Body of pancreas (tissue), 4 donors: ENCODE results near the gene MUC5AC. TPM values are rescaled to one million over a fixed set of nuclear protein-coding genes. Genes with fewer than 3 reads are reported as not detected.

Experiments
- ATAC-seq: fragments of 150-250 bp; one replicate; pipeline ENCODE4 v1.9.1; 2016
- DNase-seq, 4 donors: peaks; one replicate each; pipeline ENCODE4 v3.0.0-alpha.2; 2019
- H3K27ac ChIP-seq, 4 donors: fragments of 200-600 bp; sonication (generic); 1 replicate in 3 of 4; 2 replicates in 1 of 4; pipeline versions ENCODE4 v1.5.1 to v1.6.1; 2016 to 2019; ENCODE audit warnings: mild to moderate bottlenecking in 1 of 4, mixed read lengths in 1 of 4, moderate library complexity in 1 of 4
- H3K27me3 ChIP-seq, 2 donors: fragments of 200-600 bp; sonication (generic); one replicate each; pipeline ENCODE4 v1.6.0; 2016; ENCODE audit warnings: mild to moderate bottlenecking in 1 of 2
- H3K36me3 ChIP-seq, 2 donors: fragments of 200-600 bp; sonication (generic); replicated peaks in 1 of 2; 2 replicates each; pipeline ENCODE4 v1.5.1; 2016; ENCODE audit warnings: low read depth in 2 of 2; ENCODE audit not compliant: insufficient read depth in 1 of 2
- H3K4me1 ChIP-seq: fragments of 200-600 bp; sonication (generic); one replicate; pipeline ENCODE4 v1.6.0; 2016
- H3K4me3 ChIP-seq, 2 donors: fragments of 200-600 bp; sonication (generic); 1 replicate in 1 of 2; 2 replicates in 1 of 2; pipeline ENCODE4 v1.5.1; 2016 to 2019
- H3K9me3 ChIP-seq, 3 donors: fragments of 200-600 bp; sonication (generic); 1 replicate in 2 of 3; 2 replicates in 1 of 3; pipeline ENCODE4 v1.5.1; 2016
- CTCF ChIP-seq, 7 experiments: fragments of 450-650 bp in 4 of 7; fragments of 200-600 bp in 3 of 7; sonication (generic) in 3 of 7; IDR thresholded peaks; one replicate each; pipeline ENCODE4 v1.5.1; 2016 to 2019; ENCODE audit warnings: antibody characterized with exemption in 7 of 7
- POLR2A ChIP-seq, 3 donors: fragments of 450-650 bp; IDR thresholded peaks; one replicate each; pipeline ENCODE4 v1.6.1; 2016; ENCODE audit warnings: antibody characterized with exemption in 3 of 3, mild to moderate bottlenecking in 2 of 3
- WGBS, 2 donors: methylation state at CpG; one replicate each; pipeline ENCODE4 v1.1.5; 2017; 5-methylcytosine and 5-hydroxymethylcytosine counted together
- intact Hi-C: fragments of 100-400 bp; cut with DNase I; formaldehyde crosslinking; loops from one replicate; pipeline ENCODE4 v1.15.1; 2023
- total RNA-seq, 2 donors: library from RNA; depleted of rRNA; stranded (reverse); fragments of >200 nt; gene quantifications; one replicate each; pipeline ENCODE4 v1.1.0, GENCODE V29; 2016

The MUC5AC gene
- total RNA-seq, 2 donors from 2014 or later, result under 0.01 to 1.8 TPM

DNA sequence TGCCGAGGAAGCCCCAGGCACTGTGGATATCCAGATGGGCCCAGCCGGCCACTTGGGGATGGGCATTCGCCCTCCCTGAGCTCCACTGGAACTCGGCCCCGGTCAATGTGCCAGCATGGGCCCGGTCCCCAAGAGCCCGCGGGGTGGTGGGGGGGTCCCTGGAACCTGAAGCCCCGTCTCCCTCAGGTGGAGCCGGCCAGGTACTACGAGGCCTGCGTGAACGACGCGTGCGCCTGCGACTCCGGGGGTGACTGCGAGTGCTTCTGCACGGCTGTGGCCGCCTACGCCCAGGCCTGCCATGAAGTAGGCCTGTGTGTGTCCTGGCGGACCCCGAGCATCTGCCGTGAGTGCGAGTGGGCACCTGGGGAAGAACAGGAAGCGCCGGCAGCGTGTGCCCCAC lies 21.2 kb downstream of the MUC5AC start:
- Histone ChIP-seq H3K9me3 (no peaks in the 10 kb centered on the region), H3K4me1 (no peaks in the 10 kb centered on the region), H3K27ac (no peak overlapping the region), H3K27me3 (no peaks in the 10 kb centered on the region), H3K4me3 (no peak overlapping the region), H3K36me3 (no peaks in the 10 kb centered on the region)
- no peak for DNase-seq
- no peak for ATAC-seq
- intact Hi-C loops, result no loop called here
- TF ChIP-seq POLR2A (IDR thresholded peaks at IDR 0.05) (no peak), CTCF (IDR thresholded peaks at IDR 0.05) (no peak)
- WGBS, 2 donors, result 70 to 81% methylated on average over 3 to 29 of the region's 29 CpGs

- TF ChIP-seq CTCF (IDR thresholded peaks at IDR 0.05), result no peak
- Histone ChIP-seq H3K4me3 (no peak overlapping the region), H3K27ac (no peak overlapping the region), H3K4me1 (no peaks in the 10 kb centered on the region), H3K27me3 (no peaks in the 10 kb centered on the region), H3K36me3 (no peaks in the 10 kb centered on the region), H3K9me3 (no peaks in the 10 kb centered on the region)
- DNase-seq (no peak), ATAC-seq (no peak)
- WGBS, 2 donors, result 66 to 83% methylated on average over 2 to 11 of the region's 17 CpGs
- intact Hi-C loops, result no loop called here
Measured at GRCh38 chr11:1179641-1180040, 21.9 kb downstream of the MUC5AC start.

DNA sequence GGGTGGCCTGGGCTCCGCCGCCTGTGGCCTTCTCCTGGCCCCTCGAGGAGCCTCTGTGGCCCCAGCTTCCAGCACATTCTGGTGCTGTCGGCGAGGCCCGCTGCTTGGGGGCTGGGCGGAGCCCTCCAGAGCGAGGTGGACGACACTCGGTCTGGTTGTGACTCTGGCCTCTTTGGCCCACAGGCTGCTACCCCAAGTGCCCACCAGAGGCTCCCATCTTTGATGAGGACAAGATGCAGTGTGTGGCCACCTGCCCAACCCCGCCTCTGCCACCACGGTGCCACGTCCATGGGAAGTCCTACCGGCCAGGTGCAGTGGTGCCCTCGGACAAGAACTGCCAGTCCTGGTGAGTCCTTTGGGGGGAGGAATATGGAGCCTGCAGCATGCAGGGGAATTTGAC lies 22.4 kb downstream of the MUC5AC start:
- 64% methylated on average over 15 of the region's 15 CpGs; no CpG with 5 or more reads in 1 of the 2 donors for WGBS, 2 donors
- Histone ChIP-seq H3K27me3 (no peaks in the 10 kb centered on the region), H3K4me3 (no peak overlapping the region), H3K9me3 (no peaks in the 10 kb centered on the region), H3K36me3 (no peaks in the 10 kb centered on the region), H3K27ac (no peak overlapping the region), H3K4me1 (no peaks in the 10 kb centered on the region)
- intact Hi-C loops, result no loop called here
- TF ChIP-seq POLR2A (IDR thresholded peaks at IDR 0.05), result no peak
- TF ChIP-seq CTCF (IDR thresholded peaks at IDR 0.05), result no peak
- DNase-seq (no peak), ATAC-seq (no peak)

DNA sequence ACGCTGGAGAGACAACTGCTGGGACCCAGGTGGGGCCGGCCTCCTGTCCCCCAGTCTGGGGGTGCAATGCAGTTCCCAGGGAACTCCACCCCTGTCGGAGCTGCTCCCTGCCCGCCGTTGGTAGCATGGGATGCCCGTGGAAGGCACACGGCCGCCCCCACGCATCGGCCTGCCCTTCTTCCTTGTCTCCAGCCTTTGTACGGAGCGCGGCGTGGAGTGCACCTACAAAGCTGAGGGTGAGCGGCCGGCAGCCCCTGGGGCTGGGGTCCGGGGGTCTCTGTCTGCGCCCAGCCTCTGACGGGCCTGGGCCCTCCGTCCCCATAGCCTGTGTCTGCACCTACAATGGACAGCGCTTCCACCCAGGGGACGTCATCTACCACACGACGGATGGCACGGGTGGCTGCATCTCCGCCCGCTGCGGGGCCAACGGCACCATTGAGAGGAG lies 23.2 kb downstream of the MUC5AC start:
- 82 to 92% methylated on average over 5 to 25 of the region's 29 CpGs for WGBS, 2 donors
- no peaks in the 10 kb centered on the region for H3K9me3 ChIP-seq
- H3K36me3 ChIP-seq, result no peaks in the 10 kb centered on the region
- no peaks in the 10 kb centered on the region for H3K27me3 ChIP-seq
- intact Hi-C loops, result no loop called here
- H3K4me1 ChIP-seq, result no peaks in the 10 kb centered on the region
- no peak overlapping the region for H3K4me3 ChIP-seq
- no peak overlapping the region for H3K27ac ChIP-seq
- DNase-seq (no peak), ATAC-seq (no peak)
- TF ChIP-seq POLR2A (IDR thresholded peaks at IDR 0.05), result no peak
- no peak for TF ChIP-seq CTCF (IDR thresholded peaks at IDR 0.05)

GRCh38 chr11:1181420-1181819 lies 23.7 kb downstream of the MUC5AC start:
- intact Hi-C loops, result no loop called here
- TF ChIP-seq CTCF (IDR thresholded peaks at IDR 0.05) (no peak), POLR2A (IDR thresholded peaks at IDR 0.05) (no peak)
- no peaks in the 10 kb centered on the region for H3K9me3 ChIP-seq
- 74% methylated on average over 9 of the region's 10 CpGs; no CpG with 5 or more reads in 1 of the 2 donors for WGBS, 2 donors
- H3K27me3 ChIP-seq, result no peaks in the 10 kb centered on the region
- H3K4me1 ChIP-seq, result no peaks in the 10 kb centered on the region
- no peak for DNase-seq
- no peak overlapping the region for H3K4me3 ChIP-seq
- no peaks in the 10 kb centered on the region for H3K36me3 ChIP-seq
- no peak overlapping the region for H3K27ac ChIP-seq
- no peak for ATAC-seq
